CD4-positive, CD25-positive, alpha-beta regulatory T cell (primary cell): Measurements from ENCODE around the gene SLC6A12. TPM values are rescaled to one million over a fixed set of nuclear protein-coding genes. Genes with fewer than 3 reads are reported as not detected.

Experiments used
- ATAC-seq, 2 donors: fragments of 150-1000 bp; cut with Tn5 transposase; one replicate each; pipeline ENCODE4 v1.10.0; 2021; ENCODE audit warnings: low read depth in 2 of 2, moderate number of reproducible peaks in 2 of 2, moderate library complexity in 1 of 2
- DNase-seq, 3 donors: peaks; one replicate each; pipeline versions ENCODE4 v3.0.0 to v3.0.0-alpha.2; 2012 to 2022; ENCODE audit warnings: mixed read lengths in 1 of 3
- H3K27ac ChIP-seq: one replicate; pipeline ENCODE4 v1.7.0; 2013; ENCODE audit warnings: mild to moderate bottlenecking, low read length; ENCODE audit not compliant: insufficient read depth, poor library complexity, severe bottlenecking
- H3K27me3 ChIP-seq: one replicate; pipeline ENCODE4 v1.7.0; 2013; ENCODE audit warnings: low read length; ENCODE audit not compliant: control insufficient read depth, insufficient read depth
- H3K36me3 ChIP-seq: one replicate; pipeline ENCODE4 v1.7.0; 2013; ENCODE audit warnings: mild to moderate bottlenecking, low read length, moderate library complexity; ENCODE audit not compliant: control insufficient read depth, insufficient read depth
- H3K4me1 ChIP-seq: 2 replicates; pipeline ENCODE4 v1.7.0; 2013; ENCODE audit warnings: mild to moderate bottlenecking, low read length; ENCODE audit not compliant: insufficient read depth, control insufficient read depth, poor library complexity, severe bottlenecking
- H3K4me3 ChIP-seq: one replicate; pipeline ENCODE4 v1.7.0; 2013; ENCODE audit warnings: low read depth, mild to moderate bottlenecking, low read length, moderate library complexity
- H3K9me3 ChIP-seq, 2 experiments: 1 replicate in 1 of 2; 2 replicates in 1 of 2; pipeline ENCODE4 v1.7.0; 2013; ENCODE audit warnings: low read length in 2 of 2, mild to moderate bottlenecking in 1 of 2, moderate library complexity in 1 of 2; ENCODE audit not compliant: control insufficient read depth in 2 of 2
- H3K27ac Mint-ChIP-seq, 3 donors: one replicate each; pipeline ENCODE4 v1.8.0; 2020 to 2022; ENCODE audit warnings: mild to moderate bottlenecking in 3 of 3, mixed read lengths in 3 of 3, moderate library complexity in 2 of 3
- H3K27me3 Mint-ChIP-seq: one replicate; pipeline ENCODE4 v1.8.0; 2022; ENCODE audit warnings: mild to moderate bottlenecking, mixed read lengths
- H3K36me3 Mint-ChIP-seq: one replicate; pipeline ENCODE4 v1.8.0; 2020; ENCODE audit warnings: mixed read lengths
- H3K4me1 Mint-ChIP-seq, 4 donors: one replicate each; pipeline ENCODE4 v1.8.0; 2020 to 2022; ENCODE audit warnings: mixed read lengths in 4 of 4, mild to moderate bottlenecking in 1 of 4
- H3K4me3 Mint-ChIP-seq, 4 donors: one replicate each; pipeline ENCODE4 v1.8.0; 2020 to 2022; ENCODE audit warnings: mild to moderate bottlenecking in 4 of 4, mixed read lengths in 4 of 4, moderate library complexity in 3 of 4
- H3K9me3 Mint-ChIP-seq, 7 donors: one replicate each; pipeline ENCODE4 v1.8.0; 2020 to 2022; ENCODE audit warnings: mixed read lengths in 7 of 7, mild to moderate bottlenecking in 3 of 7, moderate library complexity in 2 of 7
- polyA plus RNA-seq, 4 donors: library from polyadenylated mRNA; unstranded; fragments of 300-500 nt; fragmentation: Illumina TruSeq; gene quantifications; one replicate each; pipeline ENCODE4 v1.2.3, GENCODE V29; 2021
- total RNA-seq: library from RNA; stranded (reverse); gene quantifications from one replicate; pipeline ENCODE4 v1.2.3, GENCODE V29; 2022

The SLC6A12 gene
- total RNA-seq = not detected
- polyA plus RNA-seq = not detected

GRCh38 chr12:214003-214741 is at the start of gene SLC6A12:
Gene SLC6A12, minus strand, starts transcription at chr12:214157. Its CDS starts 4,171 bp downstream, at chr12:209986.
- no peak within 1 kb of the TSS for H3K4me3 Mint-ChIP-seq

GRCh38 chr12:263574-263973 is 49.6 kb upstream of the SLC6A12 start:
- Histone ChIP-seq H3K27me3 (peaks cover 8% of the 10 kb centered on the region), H3K9me3 (no peaks in the 10 kb centered on the region), H3K4me3 (no peak overlapping the region), H3K27ac (no peak overlapping the region), H3K4me1 (no peaks in the 10 kb centered on the region), H3K36me3 (no peaks in the 10 kb centered on the region)
- DNase-seq (no peak), ATAC-seq (no peak)
- Mint-ChIP-seq H3K4me3 (no peak overlapping the region), H3K9me3 (peaks cover 0 to 3% (median 0%) of the 10 kb centered on the region in 7 donors), H3K27me3 (peaks cover 25% of the 10 kb centered on the region), H3K27ac (no peak overlapping the region), H3K36me3 (no peaks in the 10 kb centered on the region), H3K4me1 (peaks cover 0 to 6% (median 3%) of the 10 kb centered on the region in 4 donors)

More at GRCh38 chr12:214003-214741, at the start of gene SLC6A12:
- ATAC-seq (no peak), DNase-seq (no peak)
- peaks cover 0 to 6% (median 0%) of the 10 kb centered on the region in 4 donors for H3K4me1 Mint-ChIP-seq
- peaks cover 0 to 2% (median 0%) of the 10 kb centered on the region in 7 donors for H3K9me3 Mint-ChIP-seq
- H3K36me3 ChIP-seq = no peaks in the 10 kb centered on the region
- H3K27me3 ChIP-seq = no peaks in the 10 kb centered on the region
- peaks cover 35% of the 10 kb centered on the region for H3K27me3 Mint-ChIP-seq
- no peaks in the 10 kb centered on the region for H3K9me3 ChIP-seq
- H3K27ac ChIP-seq = no peak within 1 kb of the TSS
- H3K4me3 ChIP-seq = no peak within 1 kb of the TSS
- peaks cover 4% of the 10 kb centered on the region for H3K4me1 ChIP-seq
- H3K27ac Mint-ChIP-seq = peak within 1 kb of the TSS in 1 of 3 donors; percentile 48
- H3K36me3 Mint-ChIP-seq = no peaks in the 10 kb centered on the region

- no peak within 1 kb of the TSS for H3K27ac Mint-ChIP-seq
- ATAC-seq (no peak), DNase-seq (no peak)
- Histone ChIP-seq H3K36me3 (no peaks in the 10 kb centered on the region), H3K4me3 (no peak within 1 kb of the TSS), H3K9me3 (no peaks in the 10 kb centered on the region), H3K27me3 (peaks cover 8% of the 10 kb centered on the region), H3K27ac (no peak within 1 kb of the TSS), H3K4me1 (no peaks in the 10 kb centered on the region)
- H3K4me3 Mint-ChIP-seq = no peak within 1 kb of the TSS
- H3K9me3 Mint-ChIP-seq = peaks cover 0 to 3% (median 0%) of the 10 kb centered on the region in 7 donors
- H3K27me3 Mint-ChIP-seq = peaks cover 32% of the 10 kb centered on the region
- H3K36me3 Mint-ChIP-seq = no peaks in the 10 kb centered on the region
- peaks cover 0 to 6% (median 3%) of the 10 kb centered on the region in 4 donors for H3K4me1 Mint-ChIP-seq
Measured at GRCh38 chr12:262817-263216, 48.9 kb upstream of the SLC6A12 start, which contains the start of gene SLC6A13. Gene SLC6A13, minus strand, starts transcription at chr12:262836. Its CDS starts 2,784 bp downstream, at chr12:260052.

GRCh38 chr12:262113-262512 is 48.2 kb upstream of the SLC6A12 start:
- DNase-seq (no peak), ATAC-seq (no peak)
- Histone ChIP-seq H3K36me3 (no peaks in the 10 kb centered on the region), H3K9me3 (no peaks in the 10 kb centered on the region), H3K4me3 (no peak overlapping the region), H3K4me1 (no peaks in the 10 kb centered on the region), H3K27ac (no peak overlapping the region), H3K27me3 (peaks cover 8% of the 10 kb centered on the region)
- H3K4me3 Mint-ChIP-seq = no peak overlapping the region
- no peak overlapping the region for H3K27ac Mint-ChIP-seq
- H3K27me3 Mint-ChIP-seq = peaks cover 39% of the 10 kb centered on the region
- peaks cover 0 to 3% (median 0%) of the 10 kb centered on the region in 7 donors for H3K9me3 Mint-ChIP-seq
- H3K4me1 Mint-ChIP-seq = peaks cover 0 to 6% (median 3%) of the 10 kb centered on the region in 4 donors
- no peaks in the 10 kb centered on the region for H3K36me3 Mint-ChIP-seq

GRCh38 chr12:257521-258321 is 43.8 kb upstream of the SLC6A12 start:
- Mint-ChIP-seq H3K4me3 (no peak overlapping the region), H3K27me3 (peaks cover 40% of the 10 kb centered on the region), H3K9me3 (no peaks in the 10 kb centered on the region), H3K27ac (no peak overlapping the region), H3K36me3 (peaks cover 4% of the 10 kb centered on the region), H3K4me1 (no peaks in the 10 kb centered on the region)
- Histone ChIP-seq H3K4me3 (no peak overlapping the region), H3K9me3 (no peaks in the 10 kb centered on the region), H3K27ac (no peak overlapping the region), H3K27me3 (peaks cover 5% of the 10 kb centered on the region), H3K4me1 (no peaks in the 10 kb centered on the region), H3K36me3 (no peaks in the 10 kb centered on the region)
- no peak for DNase-seq
- ATAC-seq = no peak

GRCh38 chr12:256958-257357 is 43.0 kb upstream of the SLC6A12 start:
- no peaks in the 10 kb centered on the region for H3K4me1 Mint-ChIP-seq
- H3K27ac Mint-ChIP-seq = no peak overlapping the region
- H3K27me3 Mint-ChIP-seq = peaks cover 33% of the 10 kb centered on the region

GRCh38 chr12:256225-256624 is 42.3 kb upstream of the SLC6A12 start:
- H3K27me3 ChIP-seq = peaks cover 5% of the 10 kb centered on the region
- no peak for DNase-seq
- Mint-ChIP-seq H3K27me3 (peaks cover 27% of the 10 kb centered on the region), H3K9me3 (no peaks in the 10 kb centered on the region), H3K4me1 (no peaks in the 10 kb centered on the region), H3K4me3 (peak overlapping the region in 1 of 4 donors; percentile 10), H3K27ac (no peak overlapping the region), H3K36me3 (peaks cover 4% of the 10 kb centered on the region)
- no peaks in the 10 kb centered on the region for H3K36me3 ChIP-seq
- no peaks in the 10 kb centered on the region for H3K4me1 ChIP-seq
- no peak overlapping the region for H3K4me3 ChIP-seq
- no peaks in the 10 kb centered on the region for H3K9me3 ChIP-seq
- H3K27ac ChIP-seq = no peak overlapping the region
- ATAC-seq = no peak

More at GRCh38 chr12:256958-257357, 43.0 kb upstream of the SLC6A12 start:
- Mint-ChIP-seq H3K36me3 (peaks cover 4% of the 10 kb centered on the region), H3K4me3 (no peak overlapping the region), H3K9me3 (no peaks in the 10 kb centered on the region)
- no peak overlapping the region for H3K4me3 ChIP-seq
- H3K4me1 ChIP-seq = no peaks in the 10 kb centered on the region
- DNase-seq (no peak), ATAC-seq (no peak)
- H3K27ac ChIP-seq = no peak overlapping the region
- no peaks in the 10 kb centered on the region for H3K36me3 ChIP-seq
- H3K27me3 ChIP-seq = peaks cover 5% of the 10 kb centered on the region
- no peaks in the 10 kb centered on the region for H3K9me3 ChIP-seq
